Vagina (tissue), 2 donors: Measurements from ENCODE around the gene REEP3. TPM values are rescaled to one million over a fixed set of nuclear protein-coding genes. Genes with fewer than 3 reads are reported as not detected.
"Not testable (repeated sequence)": the region's sequence is repeated elsewhere in the genome, so short reads cannot be mapped to it uniquely, and the experiment has no call there.

Experiments used
- DNase-seq, 2 donors: peaks; one replicate each; pipeline ENCODE4 v3.0.0-alpha.2; 2017; ENCODE audit errors: extremely low spot score in 2 of 2
- H3K27ac ChIP-seq: fragments of 200-600 bp; sonication (generic); one replicate; pipeline ENCODE4 v1.5.1; 2019
- H3K27me3 ChIP-seq: fragments of 200-600 bp; sonication (generic); one replicate; pipeline ENCODE4 v1.5.1; 2019
- H3K36me3 ChIP-seq, 2 donors: fragments of 200-600 bp; sonication (generic); one replicate each; pipeline ENCODE4 v1.5.1; 2017 to 2019
- H3K4me1 ChIP-seq: fragments of 200-600 bp; sonication (generic); one replicate; pipeline ENCODE4 v1.5.1; 2019
- H3K4me3 ChIP-seq, 2 donors: fragments of 200-600 bp; sonication (generic); 1 replicate in 1 of 2; 2 replicates in 1 of 2; pipeline ENCODE4 v1.5.1; 2016 to 2019
- H3K9me3 ChIP-seq: fragments of 200-600 bp; sonication (generic); one replicate; pipeline ENCODE4 v1.5.1; 2019
- CTCF ChIP-seq, 3 experiments: fragments of 450-650 bp in 2 of 3; fragments of 200-600 bp in 1 of 3; sonication (generic) in 1 of 3; IDR thresholded peaks; one replicate each; pipeline ENCODE4 v1.5.1; 2017 to 2019; ENCODE audit warnings: antibody characterized with exemption in 3 of 3, mild to moderate bottlenecking in 2 of 3, moderate library complexity in 2 of 3
- POLR2A ChIP-seq, 2 donors: fragments of 450-650 bp; IDR thresholded peaks; one replicate each; pipeline ENCODE4 v1.6.1; 2017; ENCODE audit warnings: antibody characterized with exemption in 2 of 2, mild to moderate bottlenecking in 2 of 2, moderate library complexity in 2 of 2
- POLR2AphosphoS5 ChIP-seq, 2 donors: sonication (generic); formaldehyde crosslinking; IDR thresholded peaks; one replicate each; pipeline ENCODE4 v1.9.0; 2017; ENCODE audit warnings: antibody characterized with exemption in 2 of 2, mild to moderate bottlenecking in 2 of 2, low read depth in 1 of 2; ENCODE audit not compliant: insufficient read depth in 1 of 2
- intact Hi-C: fragments of 100-400 bp; cut with DNase I; formaldehyde crosslinking; loops from one replicate; pipeline ENCODE4 v1.15.1; 2023
- total RNA-seq: library from RNA; depleted of rRNA; stranded (reverse); fragments of >200 nt; gene quantifications from one replicate; pipeline ENCODE4 v1.2.3, GENCODE V29; 2016

Gene REEP3
- total RNA-seq, 1 donor from 2014 or later = 41.0 TPM

- DNase-seq = no peak
- intact Hi-C loops = no loop called here
- no peaks in the 10 kb centered on the region for H3K36me3 ChIP-seq
- peaks cover 14% of the 10 kb centered on the region for H3K4me1 ChIP-seq
- TF ChIP-seq POLR2A (IDR thresholded peaks at IDR 0.05) (no peak), POLR2AphosphoS5 (IDR thresholded peaks at IDR 0.05; ENCODE audit: insufficient read depth in 1 of 2, low read depth in 1 of 2) (no peak), CTCF (IDR thresholded peaks at IDR 0.05) (no peak)
- H3K9me3 ChIP-seq = no peaks in the 10 kb centered on the region
- no peak overlapping the region for H3K4me3 ChIP-seq
- no peak overlapping the region for H3K27ac ChIP-seq
- H3K27me3 ChIP-seq = no peaks in the 10 kb centered on the region
Measured at GRCh38 chr10:63493004-63493403, 28.2 kb upstream of the REEP3 start.

GRCh38 chr10:63494951-63495350 is 26.2 kb upstream of the REEP3 start:
- Histone ChIP-seq H3K36me3 (no peaks in the 10 kb centered on the region), H3K9me3 (no peaks in the 10 kb centered on the region), H3K4me1 (peaks cover 14% of the 10 kb centered on the region), H3K27me3 (no peaks in the 10 kb centered on the region), H3K27ac (no peak overlapping the region), H3K4me3 (no peak overlapping the region)
- intact Hi-C loops = no loop called here
- DNase-seq = no peak
- TF ChIP-seq CTCF (IDR thresholded peaks at IDR 0.05) (no peak), POLR2AphosphoS5 (IDR thresholded peaks at IDR 0.05; ENCODE audit: insufficient read depth in 1 of 2, low read depth in 1 of 2) (no peak), POLR2A (IDR thresholded peaks at IDR 0.05) (no peak)

GRCh38 chr10:63496561-63496960 is 24.6 kb upstream of the REEP3 start:
- no peaks in the 10 kb centered on the region for H3K9me3 ChIP-seq
- H3K27ac ChIP-seq = no peak overlapping the region
- TF ChIP-seq POLR2AphosphoS5 (IDR thresholded peaks at IDR 0.05; ENCODE audit: insufficient read depth in 1 of 2, low read depth in 1 of 2) (no peak), CTCF (IDR thresholded peaks at IDR 0.05) (no peak), POLR2A (IDR thresholded peaks at IDR 0.05) (no peak)
- intact Hi-C loops = no loop called here
- H3K4me3 ChIP-seq = no peak overlapping the region
- H3K4me1 ChIP-seq = peaks cover 12% of the 10 kb centered on the region
- no peaks in the 10 kb centered on the region for H3K27me3 ChIP-seq
- DNase-seq = no peak
- H3K36me3 ChIP-seq = no peaks in the 10 kb centered on the region

- H3K4me1 ChIP-seq = peaks cover 4% of the 10 kb centered on the region
- no peaks in the 10 kb centered on the region for H3K9me3 ChIP-seq
- DNase-seq = no peak
- TF ChIP-seq POLR2AphosphoS5 (IDR thresholded peaks at IDR 0.05; ENCODE audit: insufficient read depth in 1 of 2, low read depth in 1 of 2) (no peak), POLR2A (IDR thresholded peaks at IDR 0.05) (no peak), CTCF (IDR thresholded peaks at IDR 0.05) (no peak)
- no peak overlapping the region for H3K4me3 ChIP-seq
- intact Hi-C loops = no loop called here
- H3K36me3 ChIP-seq = no peaks in the 10 kb centered on the region
- no peaks in the 10 kb centered on the region for H3K27me3 ChIP-seq
- H3K27ac ChIP-seq = no peak overlapping the region
Measured at GRCh38 chr10:63497321-63497720, 23.9 kb upstream of the REEP3 start.

GRCh38 chr10:63498665-63499064 is 22.5 kb upstream of the REEP3 start:
- H3K9me3 ChIP-seq = no peaks in the 10 kb centered on the region
- no peak for TF ChIP-seq CTCF (IDR thresholded peaks at IDR 0.05)
- TF ChIP-seq POLR2A (IDR thresholded peaks at IDR 0.05) = no peak
- no peak for TF ChIP-seq POLR2AphosphoS5 (IDR thresholded peaks at IDR 0.05; ENCODE audit: insufficient read depth in 1 of 2, low read depth in 1 of 2)
- no peaks in the 10 kb centered on the region for H3K36me3 ChIP-seq
- H3K4me3 ChIP-seq = no peak overlapping the region
- DNase-seq = no peak
- H3K27me3 ChIP-seq = no peaks in the 10 kb centered on the region
- no peak overlapping the region for H3K27ac ChIP-seq
- intact Hi-C loops = no loop called here
- peaks cover 5% of the 10 kb centered on the region for H3K4me1 ChIP-seq

GRCh38 chr10:63500551-63500950 is 20.6 kb upstream of the REEP3 start:
- H3K4me1 ChIP-seq = peaks cover 15% of the 10 kb centered on the region
- H3K27me3 ChIP-seq, H3K9me3 ChIP-seq, H3K4me3 ChIP-seq, H3K27ac ChIP-seq, intact Hi-C loops, DNase-seq, H3K36me3 ChIP-seq: not testable (repeated sequence)
